GM12892 (cell line): ENCODE results near the gene NDST1.

Source experiments
- DNase-seq: peaks from one replicate; pipeline ENCODE4 v3.0.0; 2011; ENCODE audit not compliant: insufficient read length
- FAIRE-seq: peaks from 2 replicates; lab custom pipeline; 2011; peaks lifted over from hg19 to GRCh38; lab: Jason Lieb, UNC
- POLR2A ChIP-seq: IDR thresholded peaks from 2 replicates; pipeline ENCODE4 v1.6.1; 2011; ENCODE audit warnings: low read depth, low read length, control low read depth
- POLR2AphosphoS5 ChIP-seq: IDR thresholded peaks from 2 replicates; pipeline ENCODE4 v1.6.1; 2011; ENCODE audit warnings: low read depth, low read length, control low read depth
- TAF1 ChIP-seq: IDR thresholded peaks from 2 replicates; pipeline ENCODE4 v1.6.1; 2011; ENCODE audit warnings: low read depth, mild to moderate bottlenecking, control low read depth, low read length, borderline replicate concordance

NDST1 gene

DNA sequence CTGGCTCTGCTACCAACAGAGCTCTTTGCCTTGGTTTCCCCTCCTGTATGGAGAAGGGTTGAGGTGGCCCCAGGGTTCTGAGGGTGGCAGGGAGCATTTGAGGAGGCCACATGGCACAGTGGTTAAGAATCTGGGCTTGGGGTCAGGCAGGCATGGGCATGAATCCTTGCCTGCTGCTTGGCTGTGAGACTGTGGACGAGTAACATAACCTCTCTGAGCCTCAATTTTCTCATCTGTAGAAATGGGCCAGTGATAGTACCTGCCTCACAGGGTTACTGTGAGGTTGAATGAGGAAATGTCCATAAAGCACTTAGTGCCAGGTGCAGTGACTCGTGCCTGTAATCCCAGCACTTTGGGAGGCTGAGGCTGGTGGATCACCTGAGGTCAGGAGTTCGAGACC is 5.1 kb upstream of the NDST1 start:
- DNase-seq, result no peak
- no peak for TF ChIP-seq TAF1
- no peak for TF ChIP-seq POLR2AphosphoS5
- no peak for TF ChIP-seq POLR2A
- FAIRE-seq, result no peak

GRCh38 chr5:150503386-150503785 is 4.5 kb upstream of the NDST1 start:
- FAIRE-seq (no peak), DNase-seq (no peak)
- TF ChIP-seq POLR2A (no peak), TAF1 (no peak), POLR2AphosphoS5 (no peak)

DNA sequence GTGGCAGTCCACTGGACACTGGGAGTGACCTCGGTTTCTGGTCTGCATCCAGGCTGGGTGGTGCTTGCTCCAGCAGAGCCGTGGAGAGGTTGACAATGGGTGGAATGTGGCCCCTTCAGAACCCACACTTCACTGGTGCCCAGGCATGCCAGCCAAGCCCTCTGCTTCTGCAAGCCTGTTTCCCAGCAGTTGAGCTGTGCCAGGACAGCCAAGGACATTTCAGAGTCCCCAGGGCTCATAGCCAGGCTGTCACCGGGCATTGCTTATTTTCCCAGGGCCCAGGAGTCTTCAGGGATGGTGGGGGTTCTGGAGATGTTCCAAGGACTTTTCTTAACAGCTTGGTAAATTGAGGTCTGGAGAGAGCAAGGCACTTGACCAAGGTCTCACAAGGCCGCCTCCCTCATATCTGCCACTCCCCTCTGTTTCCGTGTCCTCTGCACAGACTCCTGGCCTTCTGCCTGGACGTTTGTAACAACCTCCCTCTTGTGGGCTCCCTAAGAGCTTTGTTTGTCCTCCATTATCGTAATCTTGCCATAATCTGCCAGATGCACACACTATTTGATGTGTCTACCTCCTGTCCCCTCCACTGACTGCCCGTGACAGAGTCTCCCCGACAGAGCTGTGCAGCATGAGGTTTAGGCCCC is 3.8 kb upstream of the NDST1 start:
- TF ChIP-seq POLR2AphosphoS5, result no peak
- TF ChIP-seq TAF1, result no peak
- TF ChIP-seq POLR2A, result no peak
- DNase-seq (no peak), FAIRE-seq (no peak)

DNA sequence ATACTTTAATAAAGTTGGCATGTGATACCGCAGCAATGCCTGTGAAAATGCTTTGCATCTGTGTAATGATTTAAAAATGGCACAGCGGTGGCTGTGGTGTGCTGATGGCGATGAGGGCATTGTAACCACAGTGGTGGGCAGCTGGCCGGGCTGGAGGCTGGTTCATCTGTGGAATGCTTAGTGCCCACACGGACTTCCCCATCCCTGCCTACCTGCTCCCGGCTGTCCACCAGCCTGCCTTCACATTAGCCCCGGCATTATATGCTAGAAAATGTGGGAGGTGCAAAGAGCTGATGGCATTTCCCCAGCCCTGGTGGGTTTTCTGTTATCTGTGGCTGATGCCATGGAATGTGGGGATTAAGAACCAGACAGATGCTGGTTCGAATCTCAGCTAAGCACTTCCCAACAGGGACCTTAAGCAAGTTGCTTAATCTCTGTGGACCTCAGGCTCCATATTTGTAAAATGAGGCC is 2.9 kb upstream of the NDST1 start:
- DNase-seq (no peak), FAIRE-seq (no peak)

GRCh38 chr5:150505816-150506215 is 2.1 kb upstream of the NDST1 start:
- FAIRE-seq (no peak), DNase-seq (no peak)
- no peak for TF ChIP-seq POLR2A

More for the DNA sequence above, 2.9 kb upstream of the NDST1 start:
- TF ChIP-seq POLR2A (no peak), POLR2AphosphoS5 (no peak), TAF1 (no peak)

GRCh38 chr5:150506571-150507473 is 1.1 kb upstream of the NDST1 start:
- FAIRE-seq (no peak), DNase-seq (no peak)
- TF ChIP-seq TAF1, result no peak
- no peak for TF ChIP-seq POLR2A
- TF ChIP-seq POLR2AphosphoS5, result no peak

- DNase-seq (no peak), FAIRE-seq (no peak)
- TF ChIP-seq POLR2A (no peak), TAF1 (no peak), POLR2AphosphoS5 (no peak)
These were observed 328 bp downstream of the NDST1 start for GRCh38 chr5:150508277-150508640.

GRCh38 chr5:150508828-150509227 is 897 bp downstream of the NDST1 start:
- TF ChIP-seq POLR2A (no peak), POLR2AphosphoS5 (no peak), TAF1 (no peak)
- no peak for FAIRE-seq

GRCh38 chr5:150509992-150510391 is 2.1 kb downstream of the NDST1 start:
- DNase-seq (no peak), FAIRE-seq (no peak)
- no peak for TF ChIP-seq TAF1
- TF ChIP-seq POLR2A, result no peak
- no peak for TF ChIP-seq POLR2AphosphoS5

More at GRCh38 chr5:150508828-150509227, 897 bp downstream of the NDST1 start:
- no peak for DNase-seq

DNA sequence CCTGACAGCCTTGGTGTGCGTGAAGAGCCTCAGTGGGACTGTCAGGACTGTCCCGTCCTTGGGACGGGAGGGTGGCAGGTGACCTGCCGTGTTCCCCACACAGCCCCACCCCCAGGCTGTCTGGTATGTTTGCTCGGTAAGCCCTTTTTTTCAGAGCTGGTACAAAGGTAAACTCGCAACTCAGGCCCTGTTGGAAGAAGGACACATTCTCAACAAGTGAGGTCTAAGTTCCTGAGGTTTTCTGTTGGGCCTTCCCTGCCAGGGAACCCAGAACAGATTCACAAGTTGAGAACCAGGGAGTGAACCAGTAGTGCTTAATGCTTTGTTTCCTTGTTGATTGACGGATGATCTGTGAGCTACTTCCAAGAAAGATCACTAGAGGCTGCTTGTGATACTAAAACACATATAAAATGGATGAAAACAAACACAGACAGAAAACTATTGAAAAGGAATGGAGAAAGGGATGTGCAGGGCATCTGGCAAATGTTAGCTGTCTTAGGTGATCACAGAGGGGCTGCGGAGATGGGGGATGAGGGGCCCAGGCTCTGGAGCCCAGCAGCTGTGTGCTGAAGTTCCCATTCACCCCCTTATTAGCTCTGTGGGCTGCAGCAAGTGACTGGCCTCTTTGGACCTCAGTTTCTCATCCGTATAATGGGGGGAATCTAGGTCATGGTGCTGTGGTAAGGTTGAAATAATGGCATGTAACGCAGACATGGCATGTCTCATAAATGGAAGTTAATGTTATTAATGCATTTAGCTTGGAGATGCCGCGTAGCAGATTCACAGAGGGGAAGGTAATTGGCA is 2.7 kb downstream of the NDST1 start:
- FAIRE-seq, result no peak

DNA sequence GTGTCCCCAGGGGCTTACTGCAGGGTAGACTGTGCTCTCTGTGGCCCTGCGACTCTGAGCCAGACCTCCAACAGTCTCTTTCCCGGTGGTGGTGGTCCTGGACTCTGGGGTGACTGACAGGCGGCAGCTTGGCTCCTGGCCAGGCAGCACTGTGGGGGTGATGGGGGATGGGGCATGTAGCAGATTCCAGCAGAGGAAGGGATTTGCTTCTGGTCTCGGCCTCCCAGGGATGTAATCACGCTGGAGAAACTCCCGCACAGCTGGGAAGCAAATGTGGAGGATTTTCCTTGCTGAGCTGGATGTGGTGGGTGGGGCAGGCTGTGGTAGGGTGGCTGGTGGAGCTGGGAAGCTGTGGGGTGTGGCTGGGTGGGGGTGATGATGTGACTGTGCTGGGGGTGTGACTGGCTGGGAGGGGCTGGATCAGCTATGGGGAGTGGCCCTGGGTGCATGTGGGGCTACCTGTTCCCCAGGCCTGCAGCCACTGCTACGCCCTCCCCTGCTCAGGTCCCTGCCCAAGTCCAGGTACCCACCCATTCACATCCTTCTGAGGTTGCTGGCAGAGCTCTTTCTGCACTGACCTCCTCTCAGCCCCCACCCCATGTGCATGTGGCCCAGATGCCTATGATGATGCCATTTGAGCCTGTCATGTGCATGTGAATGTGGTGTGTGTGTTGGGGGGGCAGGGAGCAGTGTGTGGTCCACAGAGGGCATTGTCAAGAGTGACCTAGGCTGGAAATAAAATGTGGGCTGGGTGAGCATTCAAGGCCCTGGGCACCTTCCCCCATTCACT is 3.8 kb downstream of the NDST1 start:
- TF ChIP-seq POLR2AphosphoS5 (no peak), TAF1 (no peak), POLR2A (no peak)
- FAIRE-seq, result no peak
- DNase-seq, result no peak

More for the DNA sequence above, 2.7 kb downstream of the NDST1 start:
- DNase-seq, result no peak
- no peak for TF ChIP-seq POLR2A
- no peak for TF ChIP-seq TAF1
- TF ChIP-seq POLR2AphosphoS5, result no peak
